Measurements from ENCODE around the gene KCNJ16.

- TF ChIP-seq, protein P1, sequence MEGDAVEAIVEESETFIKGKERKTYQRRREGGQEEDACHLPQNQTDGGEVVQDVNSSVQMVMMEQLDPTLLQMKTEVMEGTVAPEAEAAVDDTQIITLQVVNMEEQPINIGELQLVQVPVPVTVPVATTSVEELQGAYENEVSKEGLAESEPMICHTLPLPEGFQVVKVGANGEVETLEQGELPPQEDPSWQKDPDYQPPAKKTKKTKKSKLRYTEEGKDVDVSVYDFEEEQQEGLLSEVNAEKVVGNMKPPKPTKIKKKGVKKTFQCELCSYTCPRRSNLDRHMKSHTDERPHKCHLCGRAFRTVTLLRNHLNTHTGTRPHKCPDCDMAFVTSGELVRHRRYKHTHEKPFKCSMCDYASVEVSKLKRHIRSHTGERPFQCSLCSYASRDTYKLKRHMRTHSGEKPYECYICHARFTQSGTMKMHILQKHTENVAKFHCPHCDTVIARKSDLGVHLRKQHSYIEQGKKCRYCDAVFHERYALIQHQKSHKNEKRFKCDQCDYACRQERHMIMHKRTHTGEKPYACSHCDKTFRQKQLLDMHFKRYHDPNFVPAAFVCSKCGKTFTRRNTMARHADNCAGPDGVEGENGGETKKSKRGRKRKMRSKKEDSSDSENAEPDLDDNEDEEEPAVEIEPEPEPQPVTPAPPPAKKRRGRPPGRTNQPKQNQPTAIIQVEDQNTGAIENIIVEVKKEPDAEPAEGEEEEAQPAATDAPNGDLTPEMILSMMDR (IDR thresholded peaks at IDR 0.05), result no peak
- no peak for TF ChIP-seq POLR2A (IDR thresholded peaks at IDR 0.05)
Observed at GRCh38 chr17:70060415-70060814, 14.6 kb upstream of the KCNJ16 start.
